Suprapubic skin (tissue), 4 donors: ENCODE measurements around the gene SH3GLB2. TPM values are rescaled to one million over a fixed set of nuclear protein-coding genes. Genes with fewer than 3 reads are reported as not detected.

Experiments
- DNase-seq, 2 donors: peaks; one replicate each; pipeline ENCODE4 v3.0.0-alpha.2; 2019; ENCODE audit warnings: low spot score in 2 of 2
- H3K27ac ChIP-seq: fragments of 200-600 bp; sonication (generic); one replicate; pipeline ENCODE4 v1.5.1; 2019
- H3K27me3 ChIP-seq: fragments of 200-600 bp; sonication (generic); one replicate; pipeline ENCODE4 v1.5.1; 2019
- H3K36me3 ChIP-seq: fragments of 200-600 bp; sonication (generic); one replicate; pipeline ENCODE4 v1.5.1; 2019
- H3K4me1 ChIP-seq: fragments of 200-600 bp; sonication (generic); one replicate; pipeline ENCODE4 v1.5.1; 2019
- H3K4me3 ChIP-seq: fragments of 200-600 bp; sonication (generic); one replicate; pipeline ENCODE4 v1.5.1; 2019; ENCODE audit warnings: mild to moderate bottlenecking
- H3K9me3 ChIP-seq: fragments of 200-600 bp; sonication (generic); one replicate; pipeline ENCODE4 v1.5.1; 2019
- EP300 ChIP-seq: sonication (generic); formaldehyde crosslinking; IDR thresholded peaks from one replicate; pipeline ENCODE4 v1.6.1; 2017; ENCODE audit warnings: antibody characterized with exemption
- POLR2A ChIP-seq, 2 donors: fragments of 450-650 bp; IDR thresholded peaks; one replicate each; pipeline ENCODE4 v1.6.1; 2017; ENCODE audit warnings: antibody characterized with exemption in 2 of 2, mild to moderate bottlenecking in 2 of 2, moderate library complexity in 2 of 2
- POLR2AphosphoS5 ChIP-seq, 3 donors: sonication (generic); formaldehyde crosslinking; IDR thresholded peaks; one replicate each; pipeline ENCODE4 v1.6.1; 2017; ENCODE audit warnings: antibody characterized with exemption in 3 of 3
- WGBS: methylation state at CpG from one replicate; pipeline ENCODE4 v1.1.5; 2018; 5-methylcytosine and 5-hydroxymethylcytosine counted together
- total RNA-seq, 4 donors: library from RNA; depleted of rRNA; stranded (reverse); fragments of >200 nt; gene quantifications; one replicate each; pipeline ENCODE4 v1.1.0, GENCODE V29; 2016
- TF ChIP-seq, protein P1 (sequence below), 2 donors: fragments of 200-600 bp in 1 of 2; fragments of 450-650 bp in 1 of 2; sonication (generic) in 1 of 2; IDR thresholded peaks; one replicate each; pipeline ENCODE4 v1.5.1; 2016 to 2019; ENCODE audit warnings: antibody characterized with exemption in 2 of 2, mild to moderate bottlenecking in 1 of 2, moderate library complexity in 1 of 2

Gene SH3GLB2
- total RNA-seq, 4 donors from 2014 or later, result 193 to 331 (median 258) TPM

DNA sequence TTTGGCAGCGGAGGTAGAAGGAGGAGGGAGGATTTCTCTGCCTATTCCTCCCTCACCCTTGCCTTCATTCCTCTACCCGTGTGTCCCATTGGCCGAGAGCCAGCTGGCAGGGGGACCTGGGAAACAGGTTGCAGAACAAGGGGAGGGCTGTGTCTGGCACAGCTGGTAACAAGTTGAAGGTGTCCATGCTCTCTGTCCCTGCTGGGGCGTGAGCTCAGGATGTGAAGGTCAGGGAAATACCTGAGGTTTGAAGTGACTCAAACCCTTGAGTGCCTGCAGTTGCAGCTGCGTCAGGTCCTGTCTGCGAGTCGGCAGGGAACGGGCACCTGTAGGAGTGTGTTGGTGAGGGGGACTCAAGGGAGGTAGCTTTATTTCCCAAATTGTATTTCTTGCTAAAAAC lies 24.5 kb upstream of the SH3GLB2 start:
- Histone ChIP-seq H3K27ac (peak overlapping the region; percentile 67), H3K4me1 (no peaks in the 10 kb centered on the region), H3K27me3 (no peaks in the 10 kb centered on the region), H3K9me3 (no peaks in the 10 kb centered on the region), H3K36me3 (peaks cover 47% of the 10 kb centered on the region), H3K4me3 (no peak overlapping the region)
- 71% methylated on average over 8 of the region's 8 CpGs for WGBS
- TF ChIP-seq POLR2A (IDR thresholded peaks at IDR 0.05) (no peak), POLR2AphosphoS5 (IDR thresholded peaks at IDR 0.05) (no peak), EP300 (no peak)
- TF ChIP-seq, protein P1, sequence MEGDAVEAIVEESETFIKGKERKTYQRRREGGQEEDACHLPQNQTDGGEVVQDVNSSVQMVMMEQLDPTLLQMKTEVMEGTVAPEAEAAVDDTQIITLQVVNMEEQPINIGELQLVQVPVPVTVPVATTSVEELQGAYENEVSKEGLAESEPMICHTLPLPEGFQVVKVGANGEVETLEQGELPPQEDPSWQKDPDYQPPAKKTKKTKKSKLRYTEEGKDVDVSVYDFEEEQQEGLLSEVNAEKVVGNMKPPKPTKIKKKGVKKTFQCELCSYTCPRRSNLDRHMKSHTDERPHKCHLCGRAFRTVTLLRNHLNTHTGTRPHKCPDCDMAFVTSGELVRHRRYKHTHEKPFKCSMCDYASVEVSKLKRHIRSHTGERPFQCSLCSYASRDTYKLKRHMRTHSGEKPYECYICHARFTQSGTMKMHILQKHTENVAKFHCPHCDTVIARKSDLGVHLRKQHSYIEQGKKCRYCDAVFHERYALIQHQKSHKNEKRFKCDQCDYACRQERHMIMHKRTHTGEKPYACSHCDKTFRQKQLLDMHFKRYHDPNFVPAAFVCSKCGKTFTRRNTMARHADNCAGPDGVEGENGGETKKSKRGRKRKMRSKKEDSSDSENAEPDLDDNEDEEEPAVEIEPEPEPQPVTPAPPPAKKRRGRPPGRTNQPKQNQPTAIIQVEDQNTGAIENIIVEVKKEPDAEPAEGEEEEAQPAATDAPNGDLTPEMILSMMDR (IDR thresholded peaks at IDR 0.05), result no peak
- DNase-seq, result peak; percentile 84 to 87

DNA sequence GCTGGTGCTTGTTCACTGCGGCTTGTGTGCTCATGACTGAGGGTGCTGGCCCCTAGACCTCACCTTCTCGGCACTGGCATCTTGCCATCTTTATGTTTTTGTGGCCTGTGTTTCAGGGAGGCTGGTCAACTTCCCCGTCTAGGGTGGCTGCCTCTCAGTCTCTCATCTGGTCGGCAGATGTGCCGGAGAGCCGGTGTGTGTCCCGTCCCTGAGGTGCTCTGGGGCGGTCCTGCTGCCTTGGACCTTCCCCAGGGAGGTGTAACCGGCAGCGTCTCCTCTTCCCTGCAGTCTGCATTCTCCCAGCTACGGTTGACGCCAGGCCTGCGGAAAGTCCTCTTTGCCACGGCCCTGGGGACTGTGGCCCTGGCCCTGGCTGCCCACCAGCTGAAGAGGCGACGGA lies 13.9 kb upstream of the SH3GLB2 start:
- Histone ChIP-seq H3K9me3 (no peaks in the 10 kb centered on the region), H3K27ac (no peak overlapping the region), H3K4me1 (peaks cover 18% of the 10 kb centered on the region), H3K27me3 (no peaks in the 10 kb centered on the region), H3K36me3 (peaks cover 44% of the 10 kb centered on the region), H3K4me3 (no peak overlapping the region)
- no peak for DNase-seq
- TF ChIP-seq POLR2A (IDR thresholded peaks at IDR 0.05) (no peak), POLR2AphosphoS5 (IDR thresholded peaks at IDR 0.05) (no peak), EP300 (no peak)
- TF ChIP-seq, protein P1 (IDR thresholded peaks at IDR 0.05), result no peak
- 88% methylated on average over 16 of the region's 16 CpGs for WGBS

DNA sequence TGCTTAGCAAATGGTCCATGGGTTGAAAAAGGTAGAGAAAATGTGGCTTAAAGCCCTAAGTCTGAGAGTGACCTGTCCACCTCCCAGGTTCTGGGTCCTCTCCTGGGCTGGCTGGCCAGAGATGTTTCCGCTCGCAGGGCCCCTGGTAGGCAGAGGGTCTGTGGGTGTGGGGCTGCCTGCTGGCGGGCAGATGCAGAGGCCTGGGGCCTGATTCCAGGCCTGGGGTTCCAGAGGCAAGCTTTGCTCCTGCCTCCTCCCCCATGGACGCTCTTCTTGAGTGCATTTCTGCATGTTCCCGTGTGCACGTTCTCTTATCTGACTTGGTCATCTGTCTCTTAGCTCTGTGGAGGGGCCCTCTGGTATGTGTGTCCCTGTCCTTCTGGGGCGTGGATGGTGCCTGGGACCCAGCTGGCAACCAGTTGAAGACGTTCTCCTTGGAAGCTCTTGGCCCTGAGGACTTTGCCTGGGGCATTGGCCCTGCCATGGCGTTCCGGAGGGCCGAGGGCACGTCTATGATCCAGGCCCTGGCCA lies 12.0 kb upstream of the SH3GLB2 start:
- TF ChIP-seq, protein P1 (IDR thresholded peaks at IDR 0.05), result no peak
- no peak for TF ChIP-seq POLR2A (IDR thresholded peaks at IDR 0.05)
- TF ChIP-seq POLR2AphosphoS5 (IDR thresholded peaks at IDR 0.05), result no peak
- TF ChIP-seq EP300, result no peak
- Histone ChIP-seq H3K36me3 (peaks cover 40% of the 10 kb centered on the region), H3K4me3 (no peak overlapping the region), H3K27me3 (no peaks in the 10 kb centered on the region), H3K27ac (no peak overlapping the region), H3K9me3 (no peaks in the 10 kb centered on the region), H3K4me1 (peaks cover 25% of the 10 kb centered on the region)
- 92% methylated on average over 12 of the region's 12 CpGs for WGBS
- DNase-seq, result no peak

DNA sequence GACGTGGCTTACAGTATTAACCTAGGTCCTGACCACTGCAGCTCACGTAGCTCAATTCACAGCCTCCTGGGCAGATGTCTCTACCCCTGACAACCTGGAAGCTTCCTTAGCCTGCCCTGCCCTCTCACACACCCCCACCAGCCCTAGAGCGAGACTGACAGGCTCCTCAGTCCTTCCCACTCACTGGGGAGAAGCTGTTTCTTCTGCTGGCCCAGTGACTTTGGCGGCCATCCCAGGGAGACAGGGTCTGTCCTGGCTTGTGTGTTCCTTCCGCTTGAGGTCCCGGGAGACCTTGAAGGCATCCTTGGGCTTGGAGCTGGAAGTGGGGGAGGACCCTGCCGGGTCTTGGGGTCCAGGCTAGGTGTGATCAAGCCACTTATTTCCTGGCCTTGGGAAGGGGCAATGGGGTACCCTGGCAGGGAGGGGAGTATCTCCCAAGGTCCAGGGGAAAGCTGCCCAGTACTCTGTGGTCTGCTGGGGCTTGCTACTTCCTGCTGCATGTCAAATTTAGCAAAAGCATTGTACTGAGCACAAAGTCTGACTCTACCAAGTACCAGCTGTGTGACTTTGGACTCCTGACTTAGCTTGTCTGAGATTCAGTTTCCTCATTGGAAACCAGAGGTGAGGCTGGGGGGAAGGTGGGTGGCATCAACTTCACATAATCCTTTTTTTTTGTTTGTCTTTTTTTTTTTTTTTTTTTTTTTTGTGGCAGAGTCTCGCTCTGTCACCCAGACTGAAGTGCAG lies 10.2 kb upstream of the SH3GLB2 start:
- H3K27ac ChIP-seq, result no peak overlapping the region
- TF ChIP-seq, protein P1 (IDR thresholded peaks at IDR 0.05), result no peak
- TF ChIP-seq EP300, result no peak
- TF ChIP-seq POLR2AphosphoS5 (IDR thresholded peaks at IDR 0.05), result no peak
- TF ChIP-seq POLR2A (IDR thresholded peaks at IDR 0.05), result no peak
- H3K27me3 ChIP-seq, result no peaks in the 10 kb centered on the region
- 58% methylated on average over 5 of the region's 8 CpGs for WGBS
- DNase-seq, result no peak
- H3K4me3 ChIP-seq, result peak overlapping the region; percentile 81
- peaks cover 25% of the 10 kb centered on the region for H3K4me1 ChIP-seq
- peaks cover 26% of the 10 kb centered on the region for H3K36me3 ChIP-seq
- no peaks in the 10 kb centered on the region for H3K9me3 ChIP-seq

DNA sequence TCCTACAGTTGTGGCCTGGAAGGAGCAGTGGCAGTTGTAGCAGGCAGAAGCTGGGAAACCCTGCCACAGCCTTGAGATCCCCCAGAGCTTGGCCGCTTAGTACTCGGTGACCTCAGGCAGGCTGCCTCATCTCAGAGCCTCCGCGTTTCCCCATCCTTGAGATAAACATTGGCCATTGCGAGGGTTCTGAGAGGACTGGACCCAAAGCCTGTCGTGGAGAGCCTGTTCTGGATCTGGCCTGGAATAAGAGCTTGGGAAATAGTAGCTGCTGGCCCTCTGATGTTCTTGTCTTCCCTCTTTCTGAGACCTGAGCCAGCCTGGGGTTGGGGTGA lies 9.6 kb upstream of the SH3GLB2 start:
- H3K36me3 ChIP-seq, result peaks cover 22% of the 10 kb centered on the region
- no peak overlapping the region for H3K27ac ChIP-seq
- WGBS, result no CpG with 5 or more reads among the region's 6 CpGs
- no peak for TF ChIP-seq POLR2AphosphoS5 (IDR thresholded peaks at IDR 0.05)
- peak in 1 of 2 donors; percentile 16 for TF ChIP-seq POLR2A (IDR thresholded peaks at IDR 0.05)
- H3K27me3 ChIP-seq, result no peaks in the 10 kb centered on the region
- DNase-seq, result no peak
- peaks cover 25% of the 10 kb centered on the region for H3K4me1 ChIP-seq
- no peaks in the 10 kb centered on the region for H3K9me3 ChIP-seq
- peak overlapping the region; percentile 81 for H3K4me3 ChIP-seq
